Vagina (tissue), 2 donors: Measurements from ENCODE around the gene FASTK. TPM values are rescaled to one million over a fixed set of nuclear protein-coding genes. Genes with fewer than 3 reads are reported as not detected.
A peak's percentile ranks its signal among the peaks of the same experiment; 100 is the strongest.

Source experiments
- DNase-seq, 2 donors: peaks; one replicate each; pipeline ENCODE4 v3.0.0-alpha.2; 2017; ENCODE audit errors: extremely low spot score in 2 of 2
- H3K27ac ChIP-seq: fragments of 200-600 bp; sonication (generic); one replicate; pipeline ENCODE4 v1.5.1; 2019
- H3K27me3 ChIP-seq: fragments of 200-600 bp; sonication (generic); one replicate; pipeline ENCODE4 v1.5.1; 2019
- H3K36me3 ChIP-seq, 2 donors: fragments of 200-600 bp; sonication (generic); one replicate each; pipeline ENCODE4 v1.5.1; 2017 to 2019
- H3K4me1 ChIP-seq: fragments of 200-600 bp; sonication (generic); one replicate; pipeline ENCODE4 v1.5.1; 2019
- H3K4me3 ChIP-seq, 2 donors: fragments of 200-600 bp; sonication (generic); 1 replicate in 1 of 2; 2 replicates in 1 of 2; pipeline ENCODE4 v1.5.1; 2016 to 2019
- H3K9me3 ChIP-seq: fragments of 200-600 bp; sonication (generic); one replicate; pipeline ENCODE4 v1.5.1; 2019
- CTCF ChIP-seq, 3 experiments: fragments of 450-650 bp in 2 of 3; fragments of 200-600 bp in 1 of 3; sonication (generic) in 1 of 3; IDR thresholded peaks; one replicate each; pipeline ENCODE4 v1.5.1; 2017 to 2019; ENCODE audit warnings: antibody characterized with exemption in 3 of 3, mild to moderate bottlenecking in 2 of 3, moderate library complexity in 2 of 3
- POLR2A ChIP-seq, 2 donors: fragments of 450-650 bp; IDR thresholded peaks; one replicate each; pipeline ENCODE4 v1.6.1; 2017; ENCODE audit warnings: antibody characterized with exemption in 2 of 2, mild to moderate bottlenecking in 2 of 2, moderate library complexity in 2 of 2
- POLR2AphosphoS5 ChIP-seq, 2 donors: sonication (generic); formaldehyde crosslinking; IDR thresholded peaks; one replicate each; pipeline ENCODE4 v1.9.0; 2017; ENCODE audit warnings: antibody characterized with exemption in 2 of 2, mild to moderate bottlenecking in 2 of 2, low read depth in 1 of 2; ENCODE audit not compliant: insufficient read depth in 1 of 2
- intact Hi-C: fragments of 100-400 bp; cut with DNase I; formaldehyde crosslinking; loops from one replicate; pipeline ENCODE4 v1.15.1; 2023
- total RNA-seq: library from RNA; depleted of rRNA; stranded (reverse); fragments of >200 nt; gene quantifications from one replicate; pipeline ENCODE4 v1.2.3, GENCODE V29; 2016

Gene FASTK
- total RNA-seq, 1 donor from 2014 or later: 60.2 TPM

GRCh38 chr7:151091431-151091830 is 10.8 kb upstream of the FASTK start:
- Histone ChIP-seq H3K9me3 (no peaks in the 10 kb centered on the region), H3K27ac (no peak overlapping the region), H3K27me3 (no peaks in the 10 kb centered on the region), H3K36me3 (no peaks in the 10 kb centered on the region), H3K4me1 (peaks cover 68% of the 10 kb centered on the region), H3K4me3 (no peak overlapping the region)
- DNase-seq: no peak
- TF ChIP-seq CTCF (IDR thresholded peaks at IDR 0.05) (no peak), POLR2AphosphoS5 (IDR thresholded peaks at IDR 0.05; ENCODE audit: insufficient read depth in 1 of 2, low read depth in 1 of 2) (no peak), POLR2A (IDR thresholded peaks at IDR 0.05) (no peak)
- intact Hi-C loops: no loop called here

GRCh38 chr7:151091003-151091402 is 10.4 kb upstream of the FASTK start:
- no peaks in the 10 kb centered on the region for H3K9me3 ChIP-seq
- peak overlapping the region; percentile 12 for H3K27ac ChIP-seq
- intact Hi-C loops: no loop called here
- no peak overlapping the region for H3K4me3 ChIP-seq
- H3K27me3 ChIP-seq: no peaks in the 10 kb centered on the region
- H3K36me3 ChIP-seq: no peaks in the 10 kb centered on the region
- no peak for DNase-seq
- H3K4me1 ChIP-seq: peaks cover 68% of the 10 kb centered on the region
- TF ChIP-seq CTCF (IDR thresholded peaks at IDR 0.05): no peak
- no peak for TF ChIP-seq POLR2A (IDR thresholded peaks at IDR 0.05)
- TF ChIP-seq POLR2AphosphoS5 (IDR thresholded peaks at IDR 0.05; ENCODE audit: insufficient read depth in 1 of 2, low read depth in 1 of 2): no peak

- peak overlapping the region; percentile 80 to 82 for H3K4me3 ChIP-seq
- DNase-seq: no peak
- H3K9me3 ChIP-seq: no peaks in the 10 kb centered on the region
- H3K4me1 ChIP-seq: peaks cover 73% of the 10 kb centered on the region
- H3K27me3 ChIP-seq: no peaks in the 10 kb centered on the region
- intact Hi-C loops: no loop called here
- H3K36me3 ChIP-seq: no peaks in the 10 kb centered on the region
- TF ChIP-seq CTCF (IDR thresholded peaks at IDR 0.05): no peak
- no peak for TF ChIP-seq POLR2AphosphoS5 (IDR thresholded peaks at IDR 0.05; ENCODE audit: insufficient read depth in 1 of 2, low read depth in 1 of 2)
- TF ChIP-seq POLR2A (IDR thresholded peaks at IDR 0.05): no peak
- peak overlapping the region; percentile 89 for H3K27ac ChIP-seq
These were observed 9.5 kb upstream of the FASTK start for GRCh38 chr7:151089893-151090730.

GRCh38 chr7:151088856-151089699 is 8.5 kb upstream of the FASTK start:
- peaks cover 70% of the 10 kb centered on the region for H3K4me1 ChIP-seq
- TF ChIP-seq POLR2A (IDR thresholded peaks at IDR 0.05) (peak in 1 of 2 donors; percentile 8), CTCF (IDR thresholded peaks at IDR 0.05) (no peak), POLR2AphosphoS5 (IDR thresholded peaks at IDR 0.05; ENCODE audit: insufficient read depth in 1 of 2, low read depth in 1 of 2) (peak; percentile 19 to 77)
- H3K36me3 ChIP-seq: no peaks in the 10 kb centered on the region
- no peaks in the 10 kb centered on the region for H3K9me3 ChIP-seq
- intact Hi-C loops: no loop called here
- H3K27me3 ChIP-seq: no peaks in the 10 kb centered on the region
- H3K27ac ChIP-seq: peak overlapping the region; percentile 89
- no peak for DNase-seq
- H3K4me3 ChIP-seq: peak overlapping the region; percentile 80 to 82
